HG02884 (cell line): ENCODE data around the gene TAF15.

Source experiments
- ATAC-seq: cut with Tn5 transposase; IDR thresholded peaks from one replicate; pipeline ENCODE4 v1.9.1; 2021; ENCODE audit warnings: mild to moderate bottlenecking, moderate library complexity; ENCODE audit not compliant: unreplicated experiment

TAF15 gene

GRCh38 chr17:35895636-35896587 lies 86.6 kb downstream of the TAF15 start:
- ATAC-seq = peak; percentile 48
